NAMALWA (cell line): ENCODE results near the gene LRRC26.
A peak's percentile ranks its signal among the peaks of the same experiment; 100 is the strongest.
"Not testable (repeated sequence)": the region's sequence is repeated elsewhere in the genome, so short reads cannot be mapped to it uniquely, and the experiment has no call there.

Experiments used
- DNase-seq: peaks from one replicate; pipeline ENCODE4 v3.0.0-alpha.2; 2015; ENCODE audit warnings: low spot score

LRRC26 gene

DNA sequence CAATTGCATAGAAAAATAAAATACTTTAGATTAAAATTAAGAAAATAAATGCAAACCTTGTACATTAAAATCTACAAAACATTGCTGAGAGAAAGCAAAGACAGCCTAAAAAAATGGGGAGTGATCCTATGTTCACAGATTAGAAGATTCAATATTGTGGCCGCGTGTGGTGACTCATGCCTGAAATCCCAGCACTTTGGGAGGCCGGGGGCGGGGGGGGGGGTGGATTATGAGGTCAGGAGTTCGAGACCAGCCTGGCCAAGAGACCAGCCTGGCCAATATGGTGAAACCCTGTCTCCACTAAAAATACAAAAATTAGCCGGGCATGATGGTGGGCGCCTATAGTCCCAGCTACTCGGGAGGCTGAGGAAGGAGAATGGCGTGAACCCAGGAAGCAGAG, 34.7 kb downstream of the LRRC26 start:
- DNase-seq, result not testable (repeated sequence)

DNA sequence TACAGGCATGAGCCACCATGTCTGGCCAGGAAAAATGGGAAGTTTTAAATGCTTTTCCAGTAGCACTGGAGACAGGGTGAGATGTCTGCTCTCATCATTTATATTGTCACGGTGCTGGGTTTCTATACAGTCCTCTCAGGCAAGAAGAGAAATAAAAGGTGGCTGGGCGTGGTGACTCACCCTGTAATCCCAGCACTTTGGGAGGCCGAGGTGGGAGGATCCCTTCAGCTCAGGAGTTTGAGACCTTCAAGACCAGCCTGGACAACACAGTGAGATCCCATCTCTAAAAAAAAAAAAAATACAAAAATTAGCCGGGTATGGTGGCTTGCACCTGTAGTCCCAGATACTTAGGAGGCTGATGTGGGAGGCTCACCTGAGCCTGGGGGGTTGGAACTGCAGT, 35.7 kb downstream of the LRRC26 start:
- no peak for DNase-seq

DNA sequence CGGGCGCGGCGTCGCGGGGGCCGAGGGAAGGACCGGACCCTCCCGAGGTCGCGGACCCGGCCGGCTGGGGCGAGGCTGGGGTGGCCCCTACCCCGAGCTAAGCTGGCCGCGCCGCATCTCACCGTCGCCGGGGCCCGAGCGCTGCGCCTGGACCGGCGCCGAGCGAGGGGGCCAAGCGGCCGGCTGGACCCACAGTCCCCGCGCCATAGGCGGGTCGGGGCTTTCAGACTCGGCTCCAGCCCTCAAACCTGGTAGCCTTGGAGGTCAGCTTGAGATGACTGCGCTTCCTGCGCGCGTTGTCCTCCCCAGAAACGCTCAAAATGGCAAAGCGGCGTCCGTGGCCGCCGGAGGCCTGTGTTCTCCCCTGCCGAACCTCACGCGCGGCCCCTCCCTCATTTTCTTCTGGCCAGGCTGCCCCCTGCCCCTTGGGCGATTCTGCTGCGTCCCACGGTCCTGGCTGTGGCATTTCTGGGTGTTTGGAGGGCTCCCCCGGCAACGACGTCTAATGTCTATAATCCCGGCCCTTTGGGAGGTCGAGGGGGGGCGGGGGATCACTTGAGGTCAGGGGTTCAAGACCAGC, 39.6 kb downstream of the LRRC26 start:
- no peak for DNase-seq

DNA sequence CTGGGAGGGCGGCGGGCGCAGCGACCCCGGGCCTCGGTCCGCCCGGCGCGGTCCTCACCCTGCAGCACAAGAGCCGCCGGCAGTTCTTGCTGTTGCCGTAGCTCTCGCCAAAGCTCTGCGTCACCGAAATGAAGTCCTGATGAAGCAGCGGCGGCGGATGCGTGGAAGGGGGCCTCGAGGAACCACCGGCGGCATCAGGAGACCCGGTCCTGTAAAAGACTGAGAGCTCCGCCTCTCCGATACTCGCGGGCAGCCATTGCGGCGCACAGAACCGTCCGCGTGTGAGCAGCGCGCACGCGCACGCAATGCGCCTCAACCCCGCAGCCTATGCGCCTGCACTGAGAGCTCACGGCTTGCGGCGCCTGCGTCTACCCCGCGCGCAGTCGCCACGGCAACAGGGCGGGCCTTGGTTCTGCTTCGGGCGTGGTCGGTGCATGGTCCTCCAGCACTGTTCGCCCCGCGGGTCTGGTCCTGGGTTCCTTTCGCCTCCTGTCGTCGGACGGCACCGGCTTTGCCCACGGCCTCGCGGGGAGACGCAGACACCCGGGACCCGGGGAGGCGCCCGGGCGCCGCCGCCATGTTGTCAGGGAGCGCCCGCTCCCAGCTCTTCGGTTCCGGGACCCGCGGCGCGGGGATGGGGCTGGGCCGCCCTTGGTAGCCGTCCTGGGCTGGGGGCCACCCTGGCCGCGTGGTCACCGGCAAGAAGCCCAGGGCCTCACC, 40.2 kb downstream of the LRRC26 start:
- peak; percentile 96 for DNase-seq

DNA sequence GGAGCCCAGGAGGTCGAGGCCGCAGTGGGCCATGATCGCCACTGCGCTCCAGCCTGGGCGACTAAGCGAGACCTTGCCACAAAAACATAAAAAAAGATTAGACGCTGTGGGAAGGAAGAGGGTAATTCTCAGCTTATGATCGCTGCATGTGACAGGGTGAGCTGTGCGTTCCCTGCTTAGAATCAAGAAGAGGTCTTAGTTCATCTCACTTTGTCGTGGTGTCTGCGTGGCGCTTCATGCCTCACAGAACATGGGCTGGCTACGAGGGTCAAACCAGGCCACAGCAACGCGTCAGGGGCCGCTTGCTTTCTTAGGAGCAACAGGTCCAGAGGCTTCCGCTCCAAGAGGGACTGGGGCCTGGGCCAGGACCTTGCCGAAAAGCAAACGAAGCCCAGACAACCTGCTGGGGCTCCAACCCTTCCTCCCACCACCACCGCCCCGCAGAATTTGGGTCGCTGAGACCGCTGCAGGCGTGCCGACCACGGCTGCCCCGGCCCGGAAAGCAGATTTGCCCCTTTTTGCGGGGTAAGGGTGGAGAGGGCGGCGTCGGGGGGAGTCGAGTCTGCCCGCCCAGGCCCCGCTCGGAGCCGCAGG, 40.9 kb downstream of the LRRC26 start:
- DNase-seq, result no peak

DNA sequence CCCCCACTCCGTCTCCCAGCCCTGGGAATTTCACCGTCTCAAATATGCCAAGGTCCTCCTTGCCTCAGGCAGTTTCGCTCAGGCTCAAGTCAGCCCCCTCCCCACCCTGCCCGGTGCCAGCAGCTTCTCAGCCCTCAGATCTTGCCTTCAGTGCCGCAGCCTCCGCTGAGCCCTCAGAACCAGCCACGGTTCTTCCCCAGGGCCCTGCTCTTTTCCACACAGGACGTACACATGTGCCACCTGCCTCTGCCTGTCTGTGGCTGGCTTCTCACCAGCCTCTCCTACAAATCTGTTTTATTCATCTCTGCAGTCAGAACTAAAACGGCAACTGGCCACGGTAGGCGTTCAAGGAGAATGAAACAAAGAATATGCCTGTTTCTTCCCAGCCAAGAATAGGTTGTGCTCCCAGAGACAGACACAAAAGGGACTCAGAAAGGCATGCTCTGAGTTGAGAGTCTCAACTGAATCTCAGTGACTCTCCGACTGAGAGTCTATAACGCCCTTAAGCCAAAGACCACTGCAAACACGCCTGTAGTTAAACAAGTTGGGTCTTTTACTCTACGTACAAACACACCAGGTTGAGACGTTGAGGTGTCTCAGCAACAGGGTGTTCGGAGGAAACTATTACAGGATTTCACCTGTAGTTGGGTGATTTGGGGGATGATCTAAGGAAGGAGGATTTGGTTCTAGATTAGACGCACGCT, 41.5 kb downstream of the LRRC26 start:
- DNase-seq, result peak; percentile 65

DNA sequence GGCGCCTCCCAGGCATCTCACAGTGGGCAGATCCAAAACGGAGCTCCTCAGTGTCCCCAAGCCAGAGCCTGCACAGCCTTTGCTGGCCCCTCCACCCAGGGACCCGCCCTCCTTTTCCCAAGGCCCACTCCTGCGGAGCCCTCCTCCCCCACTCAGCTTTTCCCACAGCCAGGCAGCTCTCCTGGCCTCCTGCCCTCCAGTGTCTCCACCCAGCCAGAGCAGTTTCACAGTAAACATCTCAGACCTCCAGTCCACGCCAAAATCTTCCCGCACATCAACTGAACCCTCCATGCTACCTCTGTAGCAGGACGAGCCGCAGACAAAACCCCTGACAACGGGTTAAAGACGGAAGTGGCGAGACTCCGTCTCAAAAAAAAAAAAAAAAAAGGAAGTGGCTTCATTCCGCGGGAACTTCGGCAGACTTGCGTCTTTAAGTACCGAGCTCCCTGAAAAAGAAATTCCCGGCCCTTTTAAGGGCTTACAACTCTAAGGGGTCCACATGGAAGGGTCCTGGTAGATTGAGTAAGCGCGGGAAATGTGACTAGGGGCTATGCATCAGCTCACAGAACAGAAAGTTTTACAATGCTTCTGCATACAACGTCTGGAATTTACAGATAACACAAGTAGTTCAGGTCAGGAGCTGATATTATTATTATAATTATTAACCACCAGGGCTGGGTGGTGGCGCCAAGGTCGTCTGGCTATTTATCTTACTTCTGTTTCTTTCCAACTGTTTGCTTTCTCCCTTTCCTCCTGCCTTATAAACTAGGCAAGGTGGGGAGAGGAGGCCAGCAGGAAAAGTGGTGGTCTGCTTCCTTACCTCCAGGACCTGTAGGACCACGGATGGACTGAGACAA, 42.3 kb downstream of the LRRC26 start:
- DNase-seq, result peak; percentile 86

DNA sequence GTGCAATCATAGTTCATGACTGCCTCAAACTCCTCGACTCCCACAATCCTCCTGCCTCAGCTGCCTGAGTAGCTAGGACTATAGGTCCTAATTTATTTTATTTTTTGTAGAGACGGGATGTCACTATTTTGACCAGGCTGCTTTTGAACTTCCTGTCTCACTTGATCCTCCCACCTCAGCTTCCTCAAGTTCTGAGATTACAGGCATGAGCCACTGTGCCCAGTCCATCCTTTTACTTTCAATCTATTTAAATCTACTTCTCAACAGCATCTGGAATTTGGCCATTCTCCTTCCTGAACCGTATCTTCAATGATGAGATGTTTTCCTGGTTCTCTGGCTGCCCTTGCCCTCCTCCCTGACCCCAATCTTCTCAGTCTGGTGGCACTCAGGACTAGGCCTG, 43.1 kb downstream of the LRRC26 start:
- no peak for DNase-seq

DNA sequence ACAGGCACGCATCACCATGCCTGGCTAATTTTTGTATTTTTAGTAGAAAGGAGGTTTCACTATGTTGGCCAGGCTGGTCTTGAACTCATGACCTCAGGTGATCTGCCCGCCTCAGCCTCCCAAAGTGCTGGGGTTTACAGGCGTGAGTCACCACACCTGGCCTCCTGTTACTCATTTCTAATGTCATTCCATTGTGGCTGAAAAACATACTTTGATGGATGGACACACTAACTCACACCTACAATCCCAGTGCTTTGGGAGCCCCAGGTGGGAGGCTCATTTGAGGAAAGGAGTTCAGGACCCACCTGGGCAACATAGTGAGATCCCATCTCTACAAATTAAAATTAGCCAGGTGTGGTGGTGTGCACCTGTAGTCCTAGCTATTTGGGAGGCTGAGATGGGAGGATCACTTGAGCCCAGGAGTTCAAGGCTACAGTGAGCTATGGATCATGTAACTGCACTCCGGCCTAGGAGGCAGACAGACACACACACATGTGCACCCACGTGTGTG, 45.8 kb downstream of the LRRC26 start:
- not testable (repeated sequence) for DNase-seq

DNA sequence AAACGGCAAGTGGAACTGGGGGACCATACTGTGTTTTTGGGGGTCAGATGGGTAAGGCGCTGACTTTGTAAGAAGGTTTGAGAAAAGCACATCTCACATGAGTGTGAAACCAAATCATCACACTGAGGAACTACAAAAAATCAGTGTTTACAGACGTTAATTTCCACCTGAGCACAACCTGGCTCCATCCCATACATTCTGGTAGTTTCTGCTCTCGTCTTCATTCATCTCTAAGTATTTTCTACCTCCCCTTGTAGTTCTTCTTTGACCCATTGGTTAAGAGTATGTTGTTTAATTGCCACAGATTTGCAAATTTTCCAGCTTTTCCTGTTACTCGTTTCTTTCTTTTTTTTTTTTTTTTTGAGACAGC, 46.4 kb downstream of the LRRC26 start:
- DNase-seq, result peak; percentile 62

DNA sequence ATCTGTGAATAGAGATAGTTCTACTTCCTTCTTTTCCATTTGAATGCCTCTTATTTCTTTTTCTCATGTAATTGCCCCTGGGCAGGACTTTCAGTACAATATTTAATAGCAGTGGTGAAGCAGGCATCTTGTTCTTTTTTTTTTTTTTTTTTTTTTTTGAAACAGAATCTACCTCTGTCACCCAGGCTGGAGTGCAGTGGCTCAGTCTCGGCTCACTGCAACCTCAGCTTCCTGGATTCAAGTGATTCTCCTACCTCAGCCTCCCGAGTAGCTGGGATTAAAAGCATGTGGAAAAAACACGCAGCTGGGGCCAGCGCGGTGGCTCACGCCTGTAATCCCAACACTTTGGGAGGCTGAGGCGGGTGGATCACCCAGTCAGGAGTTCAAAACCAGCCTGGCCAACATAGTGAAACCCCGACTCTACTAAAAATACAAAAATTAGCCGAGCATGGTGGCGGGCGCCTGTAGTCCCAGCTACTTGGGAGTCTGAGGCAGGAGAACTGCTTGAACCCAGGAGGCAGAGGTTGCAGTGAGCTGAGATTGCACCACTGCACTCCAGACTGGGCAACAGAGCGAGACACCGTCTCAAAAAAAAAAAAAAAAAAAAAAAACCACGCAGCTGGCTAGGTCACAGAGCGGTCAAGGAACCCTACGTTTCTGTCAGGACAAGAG, 46.9 kb downstream of the LRRC26 start:
- DNase-seq, result not testable (repeated sequence)

DNA sequence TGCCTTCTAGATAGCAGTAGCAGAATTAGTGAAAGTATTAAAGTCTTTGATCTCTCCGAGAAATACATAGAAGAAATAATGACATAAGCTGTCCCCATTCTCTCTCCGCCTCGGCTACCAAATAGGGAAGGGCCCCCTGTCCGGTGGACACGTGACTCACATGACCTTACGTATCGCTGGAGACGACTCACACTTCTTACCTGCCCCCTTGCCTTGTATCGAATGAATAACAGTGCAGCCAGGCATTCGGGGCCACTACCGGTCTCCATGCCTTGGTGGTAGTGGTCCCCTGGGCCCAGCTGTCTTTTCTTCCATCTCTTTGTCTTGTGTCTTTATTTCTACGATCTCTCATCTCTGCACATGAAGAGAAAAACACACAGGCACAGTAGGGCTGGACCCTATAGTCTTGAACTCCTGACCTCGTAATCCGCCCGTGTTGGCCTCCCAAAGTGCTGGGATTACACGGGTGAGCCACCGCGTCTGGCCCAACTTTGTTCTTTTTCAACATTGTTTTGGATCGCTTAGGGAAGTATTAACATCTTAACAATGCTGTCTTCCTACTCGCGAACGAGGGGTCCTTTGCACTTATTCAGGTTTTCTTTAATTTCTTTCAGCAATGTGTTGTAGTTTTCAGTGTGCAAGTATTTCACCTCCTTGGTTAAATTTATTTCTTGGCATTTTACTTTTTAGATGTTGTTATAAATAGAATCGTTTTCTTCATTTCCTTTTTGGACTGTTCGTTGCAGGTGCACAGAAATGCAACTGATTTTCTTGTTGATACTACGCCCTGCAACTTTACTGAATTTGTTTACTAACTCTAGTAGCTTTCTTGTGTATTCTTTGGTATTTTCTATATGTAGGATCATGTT, 47.7 kb downstream of the LRRC26 start:
- peak; percentile 81 for DNase-seq
